GM18508 (cell line): ENCODE results near the gene TAF4B.
"Not testable (repeated sequence)": the region's sequence is repeated elsewhere in the genome, so short reads cannot be mapped to it uniquely, and the experiment has no call there.

Experiments
- ATAC-seq: cut with Tn5 transposase; IDR thresholded peaks from one replicate; pipeline ENCODE4 v1.9.1; 2021; ENCODE audit warnings: moderate number of reproducible peaks; ENCODE audit not compliant: insufficient read depth, unreplicated experiment

The TAF4B gene

GRCh38 chr18:26417190-26417589 is 190.9 kb downstream of the TAF4B start:
- ATAC-seq: no peak

- ATAC-seq: no peak
Observed at GRCh38 chr18:26418225-26418624, 192.0 kb downstream of the TAF4B start.

GRCh38 chr18:26419746-26420145 is 193.5 kb downstream of the TAF4B start:
- ATAC-seq: no peak

GRCh38 chr18:26421503-26421902 is 195.3 kb downstream of the TAF4B start:
- ATAC-seq: no peak

GRCh38 chr18:26421931-26422330 is 195.7 kb downstream of the TAF4B start:
- no peak for ATAC-seq

- peak; percentile 60 for ATAC-seq
Observed at GRCh38 chr18:26422472-26423162, 196.4 kb downstream of the TAF4B start.

GRCh38 chr18:26424428-26425147 is 198.3 kb downstream of the TAF4B start:
- no peak for ATAC-seq

GRCh38 chr18:26425148-26425531 is 198.9 kb downstream of the TAF4B start:
- no peak for ATAC-seq

- ATAC-seq: no peak
Observed at GRCh38 chr18:26429535-26430226, 203.4 kb downstream of the TAF4B start.

GRCh38 chr18:26432651-26433424 is 206.6 kb downstream of the TAF4B start:
- ATAC-seq: peak; percentile 84

GRCh38 chr18:26434887-26435286 is 208.6 kb downstream of the TAF4B start:
- no peak for ATAC-seq

- no peak for ATAC-seq
Observed at GRCh38 chr18:26435415-26436095, 209.3 kb downstream of the TAF4B start.

- ATAC-seq: no peak
Observed at GRCh38 chr18:26436176-26437051, 210.2 kb downstream of the TAF4B start.

- ATAC-seq: not testable (repeated sequence)
Observed at GRCh38 chr18:26437634-26438033, 211.4 kb downstream of the TAF4B start.

GRCh38 chr18:26438980-26439379 is 212.7 kb downstream of the TAF4B start:
- peak; percentile 98 for ATAC-seq

GRCh38 chr18:26439537-26439936 is 213.3 kb downstream of the TAF4B start:
- no peak for ATAC-seq

- ATAC-seq: no peak
Observed at GRCh38 chr18:26440644-26441043, 214.4 kb downstream of the TAF4B start.
